ENCODE measurements around the gene AHSG. TPM values are rescaled to one million over a fixed set of nuclear protein-coding genes. Genes with fewer than 3 reads are reported as not detected.
A peak's percentile ranks its signal among the peaks of the same experiment; 100 is the strongest.

Gene AHSG
- total RNA-seq, 2 experiments from 2014 or later: not detected

- CTCF ChIA-PET: interaction anchor here (0.9 kb wide), 1 partner anchor 524 kb away, joined by 3 read pairs; no protein-coding TSS in a partner anchor
Observed at GRCh38 chr3:186589121-186589520, 23.7 kb upstream of the AHSG start.

GRCh38 chr3:186589856-186590579, 22.8 kb upstream of the AHSG start:
- DNase-seq: peak in 3 of 14 experiments; percentile 34 to 47 (median 44)
- peaks cover 4% of the 10 kb centered on the region for H3K4me1 ChIP-seq (ENCODE audit: insufficient read depth, low read length)
- no peak overlapping the region for H3K27ac Mint-ChIP-seq
- H3K9me3 ChIP-seq (ENCODE audit: control insufficient read depth in 1 of 2, insufficient read depth in 1 of 2, low read length in 2 of 2): no peaks in the 10 kb centered on the region
- H3K9me3 Mint-ChIP-seq: no peaks in the 10 kb centered on the region
- CTCF ChIA-PET: interaction anchor here (0.8 to 0.9 kb wide), 2 partner anchors 19 to 523 kb away, joined by 3 to 4 read pairs; no protein-coding TSS in a partner anchor
- peaks cover 12% of the 10 kb centered on the region for H3K36me3 ChIP-seq (ENCODE audit: insufficient read depth, low read length)
- H3K27me3 ChIP-seq (ENCODE audit: control insufficient read depth in 1 of 2, insufficient read depth in 2 of 2, low read length in 2 of 2): no peaks in the 10 kb centered on the region
- no peak overlapping the region for H3K4me3 Mint-ChIP-seq
- no peak overlapping the region for H3K27ac ChIP-seq (ENCODE audit: low read depth in 1 of 2, low read length in 2 of 2)
- peak; percentile 74 for ATAC-seq (ENCODE audit: poor library complexity)
- POLR2A ChIA-PET: interaction anchor here (1.7 kb wide), 1 partner anchor 28 kb away, joined by 4 read pairs; no protein-coding TSS in a partner anchor
- no peaks in the 10 kb centered on the region for H3K27me3 Mint-ChIP-seq
- H3K4me3 ChIP-seq (ENCODE audit: low read length): no peak overlapping the region
- intact Hi-C loops (cut with DNase I, micrococcal nuclease): no loop called here
- no peak for TF ChIP-seq CTCF (IDR thresholded peaks at IDR 0.05)
- peaks cover 7% of the 10 kb centered on the region for H3K4me1 Mint-ChIP-seq (ENCODE audit: low read depth)
- H3K36me3 Mint-ChIP-seq (ENCODE audit: low read depth): peaks cover 16% of the 10 kb centered on the region

More at GRCh38 chr3:186589121-186589520, 23.7 kb upstream of the AHSG start:
- Mint-ChIP-seq H3K4me1 (ENCODE audit: low read depth) (peaks cover 7% of the 10 kb centered on the region), H3K27ac (no peak overlapping the region), H3K9me3 (no peaks in the 10 kb centered on the region), H3K4me3 (no peak overlapping the region), H3K36me3 (ENCODE audit: low read depth) (peaks cover 25% of the 10 kb centered on the region), H3K27me3 (no peaks in the 10 kb centered on the region)
- Histone ChIP-seq H3K4me3 (ENCODE audit: low read length) (no peak overlapping the region), H3K9me3 (ENCODE audit: control insufficient read depth in 1 of 2, insufficient read depth in 1 of 2, low read length in 2 of 2) (no peaks in the 10 kb centered on the region), H3K27ac (ENCODE audit: low read depth in 1 of 2, low read length in 2 of 2) (no peak overlapping the region), H3K4me1 (ENCODE audit: insufficient read depth, low read length) (peaks cover 4% of the 10 kb centered on the region), H3K27me3 (ENCODE audit: control insufficient read depth in 1 of 2, insufficient read depth in 2 of 2, low read length in 2 of 2) (no peaks in the 10 kb centered on the region), H3K36me3 (ENCODE audit: insufficient read depth, low read length) (peaks cover 21% of the 10 kb centered on the region)
- ATAC-seq (ENCODE audit: poor library complexity): no peak
- POLR2A ChIA-PET: no interaction called here
- DNase-seq: no peak
- TF ChIP-seq CTCF (IDR thresholded peaks at IDR 0.05): no peak
- intact Hi-C loops (cut with DNase I, micrococcal nuclease): no loop called here

GRCh38 chr3:186590580-186591295, 22.1 kb upstream of the AHSG start:
- Mint-ChIP-seq H3K9me3 (no peaks in the 10 kb centered on the region), H3K4me3 (no peak overlapping the region), H3K27me3 (no peaks in the 10 kb centered on the region), H3K27ac (no peak overlapping the region), H3K4me1 (ENCODE audit: low read depth) (peaks cover 7% of the 10 kb centered on the region), H3K36me3 (ENCODE audit: low read depth) (peaks cover 9% of the 10 kb centered on the region)
- Histone ChIP-seq H3K27ac (ENCODE audit: low read depth in 1 of 2, low read length in 2 of 2) (no peak overlapping the region), H3K4me1 (ENCODE audit: insufficient read depth, low read length) (peaks cover 4% of the 10 kb centered on the region), H3K9me3 (ENCODE audit: control insufficient read depth in 1 of 2, insufficient read depth in 1 of 2, low read length in 2 of 2) (no peaks in the 10 kb centered on the region), H3K27me3 (ENCODE audit: control insufficient read depth in 1 of 2, insufficient read depth in 2 of 2, low read length in 2 of 2) (no peaks in the 10 kb centered on the region), H3K4me3 (ENCODE audit: low read length) (no peak overlapping the region), H3K36me3 (ENCODE audit: insufficient read depth, low read length) (peaks cover 5% of the 10 kb centered on the region)
- DNase-seq: no peak
- ATAC-seq (ENCODE audit: poor library complexity): no peak
- ChIA-PET CTCF (interaction anchor here (0.8 to 1.8 kb wide), 2 partner anchors 18 to 26 kb away, joined by 4 read pairs; no protein-coding TSS in a partner anchor), POLR2A (interaction anchor here (1.7 kb wide), 1 partner anchor 27 kb away, joined by 4 read pairs; no protein-coding TSS in a partner anchor)
- intact Hi-C loops (cut with DNase I, micrococcal nuclease): no loop called here
- no peak for TF ChIP-seq CTCF (IDR thresholded peaks at IDR 0.05)

All from CD4-positive, alpha-beta T cell (primary cell).